HG03571 (cell line): Measurements from ENCODE around the gene ASB6.

Experiments
- ATAC-seq: cut with Tn5 transposase; IDR thresholded peaks from one replicate; pipeline ENCODE4 v1.9.1; 2021; ENCODE audit not compliant: unreplicated experiment

Gene ASB6, protein sequence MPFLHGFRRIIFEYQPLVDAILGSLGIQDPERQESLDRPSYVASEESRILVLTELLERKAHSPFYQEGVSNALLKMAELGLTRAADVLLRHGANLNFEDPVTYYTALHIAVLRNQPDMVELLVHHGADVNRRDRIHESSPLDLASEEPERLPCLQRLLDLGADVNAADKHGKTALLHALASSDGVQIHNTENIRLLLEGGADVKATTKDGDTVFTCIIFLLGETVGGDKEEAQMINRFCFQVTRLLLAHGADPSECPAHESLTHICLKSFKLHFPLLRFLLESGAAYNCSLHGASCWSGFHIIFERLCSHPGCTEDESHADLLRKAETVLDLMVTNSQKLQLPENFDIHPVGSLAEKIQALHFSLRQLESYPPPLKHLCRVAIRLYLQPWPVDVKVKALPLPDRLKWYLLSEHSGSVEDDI

DNA sequence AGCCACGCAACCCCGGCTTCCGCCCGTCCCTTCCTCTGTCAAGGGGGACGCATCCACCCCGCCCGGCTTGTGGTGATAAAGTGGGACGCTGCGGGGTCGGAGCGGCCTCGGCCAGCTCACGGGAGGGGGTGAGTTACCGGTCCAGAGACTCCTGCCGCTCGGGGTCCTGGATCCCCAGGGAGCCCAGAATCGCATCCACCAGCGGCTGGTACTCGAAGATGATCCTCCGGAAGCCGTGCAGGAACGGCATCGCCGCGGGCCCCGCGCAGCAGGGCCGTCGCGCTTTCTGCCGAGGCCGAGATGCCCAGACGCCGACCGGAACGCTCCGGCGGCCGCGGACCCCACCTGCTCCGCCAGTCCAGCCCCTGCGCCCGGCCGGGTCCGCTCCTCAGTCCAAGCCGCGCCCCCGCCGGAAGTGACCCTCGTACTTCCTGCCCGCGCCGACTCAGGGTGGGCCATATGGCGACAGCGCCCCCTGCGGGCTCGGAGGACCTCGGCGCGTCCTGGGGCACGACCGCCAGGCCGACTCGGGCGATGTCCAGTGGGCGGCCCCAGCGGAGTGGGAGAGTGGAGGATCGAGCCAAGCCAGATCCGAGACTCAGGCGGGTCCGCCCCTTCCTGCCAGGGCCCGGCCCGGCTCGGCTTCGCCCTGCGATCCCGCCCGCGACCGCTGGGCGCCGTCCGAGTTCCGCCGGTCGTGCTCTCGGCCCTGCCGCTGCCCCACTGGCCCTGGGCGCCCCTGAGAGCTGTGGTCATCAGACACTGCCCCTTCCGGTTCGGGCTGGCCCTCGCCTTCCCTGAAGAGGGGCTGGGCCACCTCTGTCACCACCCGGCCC lies at the start of gene ASB6:
Gene ASB6 (minus strand): TSS at position 402 of the 836 bp plus-strand sequence. CDS start 152 bp downstream, at position 250.
- ATAC-seq, result peak; percentile 71

DNA sequence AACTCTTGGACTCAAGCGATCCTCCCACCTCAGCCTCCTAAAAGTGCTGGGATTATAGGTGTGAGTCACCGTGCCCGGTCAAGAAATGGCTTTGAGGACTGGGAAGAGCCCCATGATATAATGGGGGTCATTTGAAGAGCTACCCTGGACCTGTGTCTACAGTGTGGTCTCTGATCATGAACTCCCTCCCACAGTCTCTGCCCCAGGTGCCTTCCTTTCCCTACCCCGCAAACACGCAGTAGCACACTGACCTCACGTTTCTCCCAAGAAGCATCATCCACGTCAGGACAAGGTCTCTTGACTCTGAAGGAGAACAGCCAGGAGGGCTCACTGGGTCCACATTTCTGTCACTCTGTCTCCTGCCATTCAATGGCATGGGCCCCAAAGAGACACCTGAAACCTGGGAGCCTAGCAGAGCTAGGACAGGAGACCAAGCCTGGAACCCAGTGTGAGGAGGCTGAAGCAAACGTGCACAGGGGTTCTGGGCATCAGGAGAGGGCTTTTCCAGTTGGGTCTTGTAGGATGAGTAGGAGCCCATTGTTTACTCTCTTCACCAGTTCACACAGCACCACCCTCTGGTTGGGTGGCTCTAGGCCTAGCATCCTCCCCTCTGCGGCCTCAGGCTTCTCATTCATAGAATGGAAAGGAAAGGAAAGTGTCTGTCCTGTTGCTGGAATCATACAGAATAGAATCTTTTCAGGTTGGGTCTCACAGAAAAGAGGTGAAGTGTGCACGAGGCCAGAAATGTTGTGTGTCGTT lies 46.5 kb upstream of the ASB6 start:
- ATAC-seq, result no peak

DNA sequence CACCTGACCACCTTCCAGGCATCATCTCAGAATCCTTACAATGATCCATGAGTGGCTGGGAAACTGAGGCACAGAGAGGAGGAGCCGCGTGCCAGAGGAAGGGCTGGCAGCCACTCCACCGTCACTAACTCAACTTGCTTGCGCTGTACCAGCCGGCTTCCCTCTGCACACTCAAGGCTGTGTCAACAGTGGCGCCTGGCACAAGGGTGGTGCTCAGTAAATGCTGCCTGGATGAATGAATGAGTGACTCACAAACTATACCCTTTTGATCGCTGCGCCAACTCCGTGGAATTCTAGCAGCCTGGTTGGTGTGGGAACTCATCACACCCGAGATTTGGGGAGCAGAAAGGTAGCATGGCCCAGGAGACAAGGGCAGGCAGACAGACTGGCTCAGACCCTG lies 45.4 kb upstream of the ASB6 start:
- ATAC-seq, result no peak

DNA sequence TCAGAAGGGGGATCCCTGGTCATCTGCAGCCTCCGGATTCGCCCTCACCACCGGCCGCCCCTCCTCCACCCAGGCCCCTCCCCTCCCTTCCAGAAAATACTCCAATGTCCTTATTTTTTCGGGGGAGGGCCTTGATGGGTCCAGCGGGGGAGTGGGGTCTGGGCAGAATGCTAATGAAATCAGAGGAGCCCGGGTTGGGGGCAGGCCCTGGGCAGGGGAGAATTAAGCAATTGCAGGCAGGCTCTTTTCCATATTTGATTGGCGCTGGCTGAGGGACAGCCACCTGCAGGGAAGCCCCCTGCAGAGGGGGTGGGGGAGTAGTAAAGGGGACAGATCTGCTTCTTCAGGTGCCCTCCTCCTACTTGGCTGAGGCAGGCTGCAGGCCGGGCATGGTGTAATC lies 44.8 kb upstream of the ASB6 start:
- ATAC-seq, result no peak

DNA sequence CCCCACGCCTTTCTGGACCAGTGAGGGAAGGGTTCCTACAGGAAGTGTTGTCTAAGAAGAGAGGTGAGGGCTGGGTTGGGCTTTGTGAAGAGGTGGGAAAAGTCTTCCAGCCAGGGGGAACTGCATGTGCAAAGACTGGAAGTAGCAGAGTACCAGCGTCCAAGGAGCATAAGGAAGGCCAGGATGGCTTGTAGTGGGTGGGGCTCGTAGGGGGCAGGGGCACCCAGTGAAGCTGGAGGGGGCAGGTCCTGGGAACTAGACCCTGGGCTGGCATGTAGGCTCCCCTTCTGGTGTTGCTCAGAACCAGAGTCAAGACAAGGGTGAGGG lies 43.9 kb upstream of the ASB6 start:
- no peak for ATAC-seq

DNA sequence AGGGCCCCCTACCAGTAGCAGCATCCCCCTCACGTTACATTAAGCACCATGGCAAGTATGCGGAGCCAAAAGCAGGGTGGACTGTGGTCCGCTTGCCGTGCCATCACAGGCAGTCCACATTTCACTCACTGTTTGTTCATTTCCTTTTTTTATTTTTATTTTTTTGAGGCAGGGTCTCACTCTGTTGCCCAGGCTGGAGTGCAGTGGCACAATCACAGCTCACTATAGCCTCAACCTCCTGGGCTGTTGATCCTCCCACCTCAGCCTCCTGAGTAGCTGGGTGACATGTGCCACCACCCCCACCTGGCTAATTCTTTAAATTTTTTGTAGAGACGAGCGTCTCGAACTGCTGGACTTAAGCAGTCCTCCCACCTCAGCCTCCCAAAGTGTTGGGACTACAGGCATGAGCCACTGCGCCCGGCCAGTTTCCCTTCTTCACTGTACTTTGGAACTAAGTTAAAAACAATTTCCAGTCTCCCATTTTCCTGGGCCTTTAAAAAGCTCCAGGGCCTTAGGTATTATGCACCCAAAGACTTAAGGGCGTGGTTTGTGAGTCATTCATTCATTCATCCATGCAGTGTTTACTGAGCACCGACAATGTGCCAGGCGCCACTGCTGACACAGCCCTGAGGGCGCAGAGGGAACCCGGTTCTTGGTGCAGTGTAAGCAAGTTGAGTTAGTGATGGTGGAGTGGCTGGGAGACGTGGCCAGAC lies 43.4 kb upstream of the ASB6 start:
- ATAC-seq, result no peak

DNA sequence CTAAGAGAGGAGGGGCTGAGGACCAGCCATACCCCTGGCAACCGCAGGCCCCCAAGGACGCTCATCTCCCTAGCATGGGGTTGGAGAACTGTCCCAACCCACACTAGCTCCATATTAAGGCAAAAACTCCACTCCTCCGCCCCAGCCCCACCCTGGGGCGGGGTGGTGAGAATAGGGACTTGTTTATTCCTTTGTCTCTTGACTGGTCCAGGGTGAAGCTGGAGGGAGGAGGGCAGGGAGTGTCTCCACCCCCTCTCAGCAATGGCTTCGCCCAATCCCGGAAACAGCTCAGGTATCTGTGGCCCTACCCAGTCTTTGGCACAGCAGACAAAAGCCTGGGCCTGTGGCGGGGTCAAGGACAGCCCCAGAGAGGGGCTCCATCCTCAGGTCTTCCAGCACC lies 40.4 kb upstream of the ASB6 start:
- ATAC-seq, result no peak

DNA sequence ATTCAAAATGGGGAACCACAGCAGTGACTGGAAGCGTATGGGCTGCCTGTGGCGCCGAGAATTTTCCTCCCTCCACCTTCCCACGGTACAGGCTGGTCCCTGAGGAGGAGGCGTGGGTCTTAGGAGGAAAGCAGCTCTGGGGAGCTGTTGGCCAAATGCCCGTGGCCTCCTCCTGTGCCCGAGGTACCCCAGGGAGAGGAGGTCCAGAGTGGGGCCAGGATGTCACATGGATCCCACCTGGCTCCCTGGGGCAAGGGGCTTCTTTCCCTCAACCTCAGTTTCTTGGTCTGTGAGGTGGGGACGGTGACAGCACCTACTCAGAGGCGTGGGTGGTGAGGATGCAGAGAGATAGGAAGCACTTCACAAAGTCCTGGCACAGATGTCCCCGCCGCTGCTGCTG lies 40.0 kb upstream of the ASB6 start:
- ATAC-seq, result no peak

DNA sequence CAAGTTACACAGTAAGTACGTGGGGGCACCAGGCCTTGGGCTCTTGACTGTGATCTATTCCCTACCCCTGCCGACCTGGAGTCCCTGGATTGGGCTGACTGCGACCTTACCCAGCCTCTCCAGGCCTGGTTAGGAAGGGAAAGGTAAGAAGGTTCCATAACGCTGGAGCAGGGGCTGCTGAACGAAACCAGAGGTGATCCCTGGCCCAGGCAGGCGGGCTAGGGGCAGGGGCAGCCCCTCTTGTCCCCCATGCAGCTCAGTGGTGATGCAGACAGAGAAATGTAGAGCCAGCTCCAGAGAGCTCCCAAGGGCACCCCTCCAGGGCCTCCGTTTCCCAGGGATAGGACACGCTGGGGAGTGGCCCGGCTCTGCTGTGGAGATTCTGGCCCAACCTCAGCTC lies 37.6 kb upstream of the ASB6 start:
- no peak for ATAC-seq

DNA sequence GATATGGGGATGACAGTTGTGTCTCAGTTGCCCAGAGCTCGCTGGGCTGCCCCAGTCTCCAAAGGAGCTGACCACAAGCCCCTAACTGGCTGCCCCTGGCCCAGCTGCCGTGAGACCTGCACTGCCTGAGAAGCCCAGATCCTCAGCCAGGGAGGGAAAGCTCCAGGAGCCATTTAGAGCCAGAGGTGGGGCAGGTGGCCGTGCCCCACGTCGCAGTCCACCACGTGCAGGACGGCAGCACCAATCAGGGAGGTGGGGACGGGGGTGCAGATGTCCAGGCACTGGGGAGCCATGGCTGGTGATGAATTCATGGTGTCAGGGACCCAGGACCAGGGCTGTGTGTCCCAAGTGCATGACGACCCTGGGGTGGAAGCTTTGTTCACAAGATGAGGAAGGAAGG lies 36.9 kb upstream of the ASB6 start:
- no peak for ATAC-seq

DNA sequence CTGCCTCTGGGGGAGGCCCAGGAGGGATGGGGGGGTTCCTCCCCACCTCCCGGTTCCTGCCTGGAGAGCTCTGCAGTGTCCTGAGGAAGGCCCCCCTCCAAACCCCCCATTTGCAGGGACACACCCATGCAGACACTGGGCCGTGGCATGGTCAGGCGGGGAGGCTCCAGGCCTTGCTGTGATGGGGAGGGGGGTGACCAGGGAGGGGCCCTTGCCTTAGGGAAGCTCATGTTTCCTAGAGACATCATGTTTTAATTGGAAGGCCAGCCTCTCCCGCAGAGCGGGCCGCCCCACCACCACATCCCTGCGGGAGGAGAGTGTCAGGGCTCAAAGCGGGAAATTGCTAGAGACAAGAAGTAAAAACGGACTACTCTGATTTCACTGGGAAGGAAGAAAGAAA lies 35.5 kb upstream of the ASB6 start:
- ATAC-seq, result no peak

DNA sequence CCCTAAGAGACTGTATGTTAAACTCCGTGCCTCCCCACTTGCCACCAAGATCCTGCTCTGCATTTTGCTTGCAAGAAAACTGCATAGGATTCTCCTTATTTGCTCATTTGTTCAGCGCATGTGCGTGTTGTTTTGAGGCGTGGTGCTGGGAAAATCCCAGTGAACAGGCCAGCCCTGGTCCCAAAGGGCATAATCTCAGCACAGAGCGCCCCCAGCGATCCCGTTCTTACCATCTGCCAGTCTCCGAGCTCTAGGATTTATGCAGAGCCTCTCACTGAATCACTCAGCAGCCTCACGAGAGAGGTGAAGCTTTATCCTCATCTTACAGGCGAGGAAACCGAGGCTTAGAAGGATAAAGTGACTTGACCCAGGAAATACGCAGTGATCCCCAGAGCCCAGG lies 35.0 kb upstream of the ASB6 start:
- ATAC-seq, result no peak

DNA sequence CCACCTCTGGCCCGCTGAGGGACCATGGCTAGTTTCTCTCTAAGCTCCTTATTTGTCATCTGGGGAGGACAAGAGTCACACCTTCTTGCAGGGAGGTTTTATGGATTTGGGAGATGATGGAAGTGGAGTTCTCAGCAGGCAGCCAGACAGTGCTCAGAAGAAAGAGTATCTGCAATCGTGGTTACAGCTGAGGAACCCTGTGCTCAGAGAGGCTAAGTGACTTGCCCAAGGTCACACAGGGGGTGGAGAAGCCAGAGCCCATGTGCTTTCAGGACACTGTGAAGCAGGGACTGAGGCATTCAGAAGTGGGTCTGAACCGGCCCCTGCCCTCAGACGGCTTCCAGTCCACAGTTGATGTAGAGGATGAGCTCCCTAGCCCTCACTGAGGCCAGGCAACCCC lies 34.3 kb upstream of the ASB6 start:
- ATAC-seq, result no peak

DNA sequence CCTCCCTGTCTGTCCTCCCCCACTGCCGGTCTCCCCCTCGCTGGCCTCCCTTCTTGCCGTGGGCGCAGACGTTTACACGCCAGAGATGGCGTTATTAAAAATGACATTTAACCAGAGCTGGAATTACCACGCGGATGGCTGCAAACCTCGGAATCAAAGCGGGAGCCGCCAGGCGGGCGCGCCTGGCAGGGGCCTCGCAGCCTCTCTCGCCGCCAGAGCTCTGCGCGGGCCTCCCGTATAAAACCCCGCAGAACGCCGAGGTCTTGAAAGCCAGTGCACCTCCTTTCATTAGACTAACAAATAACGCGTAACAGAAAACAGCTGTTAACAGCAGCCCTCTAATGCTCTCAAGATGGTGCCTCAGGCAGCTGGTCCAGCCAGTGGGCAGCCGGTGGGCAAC lies 33.7 kb upstream of the ASB6 start:
- no peak for ATAC-seq

DNA sequence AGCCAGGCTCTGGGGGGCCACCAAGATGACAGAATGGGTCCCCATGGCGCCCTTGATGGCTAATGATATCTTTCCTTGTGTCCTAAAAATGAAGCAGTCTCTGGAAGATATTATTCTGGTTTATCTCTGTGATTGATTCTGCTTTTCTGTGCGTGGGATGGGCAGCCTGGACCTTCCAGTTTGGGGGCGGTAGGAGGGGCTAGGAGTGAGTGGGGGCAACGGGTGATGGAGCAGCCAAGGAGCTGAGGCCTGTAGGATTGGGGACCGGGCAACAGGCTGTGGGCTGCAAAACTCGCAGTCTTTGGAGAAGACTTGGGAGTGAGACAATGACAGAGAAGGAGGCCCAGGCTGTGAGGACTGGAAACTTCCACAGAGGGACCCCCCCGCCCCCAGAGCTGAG lies 32.3 kb upstream of the ASB6 start:
- no peak for ATAC-seq

DNA sequence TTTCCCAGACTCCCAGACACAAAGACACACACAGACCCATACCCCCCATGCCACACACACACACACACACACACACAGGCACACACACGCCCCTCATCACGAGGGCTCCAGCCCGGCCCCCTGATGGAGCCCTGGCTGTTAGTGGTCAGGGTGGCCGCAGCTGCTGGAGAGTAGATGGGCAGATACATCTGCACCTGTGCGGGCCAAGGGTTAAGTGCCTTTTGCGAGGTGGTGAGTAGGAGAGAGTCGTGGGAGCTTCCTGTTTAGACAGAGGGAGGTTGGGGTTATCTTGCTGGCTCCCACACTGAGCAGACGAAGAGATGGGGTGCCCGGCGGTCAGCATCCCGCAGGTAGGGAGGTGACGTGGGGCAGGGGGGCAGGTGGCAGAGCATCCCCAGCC lies 31.7 kb upstream of the ASB6 start:
- no peak for ATAC-seq

DNA sequence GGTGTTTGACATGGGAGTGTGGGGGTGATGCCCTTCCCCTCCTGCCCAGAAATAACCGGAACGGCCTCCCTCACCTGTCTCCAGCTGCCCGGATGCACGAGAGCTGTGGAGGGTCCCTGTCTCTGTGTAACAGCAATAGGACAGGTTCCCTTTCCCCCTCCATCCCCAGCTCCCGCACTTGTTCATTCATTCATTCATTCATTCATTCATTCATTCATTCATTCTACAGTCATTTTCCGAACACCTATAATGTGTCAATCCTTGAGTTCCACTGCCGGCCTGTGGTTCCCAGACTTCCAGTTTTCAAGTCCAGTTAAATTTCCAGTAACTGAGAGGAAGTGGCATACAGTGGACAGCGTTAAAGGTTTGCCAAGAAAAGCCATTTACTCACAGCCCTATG lies 30.8 kb upstream of the ASB6 start:
- no peak for ATAC-seq

DNA sequence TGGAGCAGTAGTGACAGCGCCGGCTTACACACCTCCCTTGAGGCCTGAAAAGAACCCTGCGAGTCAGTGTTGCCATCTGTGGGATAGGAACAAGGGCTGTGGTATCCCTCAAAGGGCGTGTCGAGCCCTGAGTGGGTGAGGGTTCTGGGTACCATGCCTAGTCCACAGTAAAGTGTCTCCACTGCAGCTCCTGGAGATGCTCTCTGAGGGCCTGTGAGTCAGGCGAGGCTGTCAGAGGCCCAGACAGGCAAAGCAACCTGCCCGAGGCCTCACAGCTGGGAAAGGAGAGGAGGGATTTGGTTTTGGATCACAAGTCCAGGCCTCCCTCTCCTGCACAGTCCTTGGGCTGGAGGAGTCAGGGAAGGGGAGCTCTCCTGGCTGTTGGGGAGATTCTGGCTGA lies 29.6 kb upstream of the ASB6 start:
- no peak for ATAC-seq

DNA sequence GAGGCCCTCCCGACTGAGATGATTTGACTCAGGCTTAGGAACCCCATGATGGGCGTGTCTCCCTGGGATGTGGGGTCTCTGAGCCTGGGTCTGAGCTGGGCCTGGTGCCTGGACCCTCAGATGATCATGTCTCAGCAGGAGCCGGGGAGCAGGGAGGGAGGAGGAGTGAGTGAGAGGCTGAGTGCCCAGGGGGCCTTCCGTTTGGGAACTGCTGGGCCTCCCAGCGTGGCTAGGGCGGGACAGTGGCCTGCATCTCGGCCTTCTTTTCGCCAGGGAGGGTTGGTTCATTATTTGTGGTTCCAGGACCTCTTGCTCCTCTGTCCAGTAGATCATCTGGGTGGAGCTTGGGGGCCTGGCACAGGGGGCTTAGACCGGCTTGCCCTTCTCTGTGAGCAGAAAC lies 29.1 kb upstream of the ASB6 start:
- no peak for ATAC-seq

DNA sequence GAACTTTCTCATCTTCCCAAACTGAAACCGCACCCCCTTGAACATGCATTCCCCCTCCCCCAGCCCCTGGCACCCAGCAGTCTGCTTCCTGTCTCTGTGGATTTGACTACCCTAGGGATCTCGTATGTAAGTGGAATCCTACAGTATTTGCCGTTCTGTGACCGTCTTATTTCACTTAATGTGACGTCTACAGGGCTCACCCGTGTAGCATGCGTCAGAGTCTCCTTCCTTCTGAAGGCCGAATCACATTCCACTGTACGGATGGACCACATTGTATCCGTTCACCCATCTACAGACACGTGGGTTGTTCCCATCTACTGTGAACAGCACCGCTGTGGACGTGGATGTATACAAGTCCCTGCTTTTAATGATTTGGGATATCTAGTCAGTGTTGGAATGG lies 28.0 kb upstream of the ASB6 start:
- no peak for ATAC-seq

DNA sequence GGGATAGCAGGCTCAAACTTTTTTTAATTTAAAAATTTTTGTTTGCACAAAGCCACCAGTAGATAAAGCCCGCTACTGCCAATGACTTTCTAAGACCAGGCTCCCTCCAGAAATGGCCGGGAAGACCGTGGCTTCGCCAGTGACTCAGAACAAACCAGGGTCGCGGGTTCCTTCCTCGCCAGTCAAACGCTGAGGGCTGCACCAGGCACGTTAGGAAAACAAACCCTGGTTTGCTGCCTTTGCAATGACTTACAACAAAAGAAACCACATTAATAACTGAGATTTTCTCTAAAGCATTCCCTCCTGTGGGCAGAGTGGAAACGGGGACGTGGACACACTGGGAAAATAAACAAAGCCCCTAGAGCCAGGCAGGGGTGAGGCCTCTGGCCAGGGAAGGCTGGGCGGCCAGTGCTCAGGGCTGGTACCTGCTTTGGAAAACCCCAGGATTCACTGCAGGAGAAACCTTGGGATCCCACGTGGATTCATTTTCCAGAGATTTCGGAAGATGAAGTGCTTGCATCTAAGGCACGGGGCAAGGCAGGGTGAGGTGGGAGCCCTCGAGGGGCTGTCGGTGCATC lies 27.3 kb upstream of the ASB6 start:
- no peak for ATAC-seq
